Right atrium auricular region (tissue), 2 donors: Measurements from ENCODE around the gene TUBE1. TPM values are rescaled to one million over a fixed set of nuclear protein-coding genes. Genes with fewer than 3 reads are reported as not detected.

Experiments used
- DNase-seq: peaks from one replicate; pipeline ENCODE4 v3.0.0-alpha.2; 2019; ENCODE audit warnings: low spot score
- H3K27ac ChIP-seq, 2 donors: fragments of 200-600 bp; sonication (generic); 1 replicate in 1 of 2; 2 replicates in 1 of 2; pipeline ENCODE4 v1.5.1; 2016 to 2019
- H3K27me3 ChIP-seq, 2 donors: fragments of 200-600 bp; sonication (generic); one replicate each; pipeline versions ENCODE4 v1.5.1 to v1.6.0; 2017 to 2019
- H3K36me3 ChIP-seq: fragments of 200-600 bp; sonication (generic); one replicate; pipeline ENCODE4 v1.5.1; 2016
- H3K4me1 ChIP-seq, 2 donors: fragments of 200-600 bp; sonication (generic); one replicate each; pipeline versions ENCODE4 v1.5.1 to v1.6.0; 2017 to 2019
- H3K4me3 ChIP-seq, 2 donors: fragments of 200-600 bp; sonication (generic); 1 replicate in 1 of 2; 2 replicates in 1 of 2; pipeline ENCODE4 v1.5.1; 2017 to 2019; ENCODE audit warnings: mild to moderate bottlenecking in 1 of 2, moderate library complexity in 1 of 2
- H3K9me3 ChIP-seq, 2 donors: fragments of 200-600 bp; sonication (generic); one replicate each; pipeline ENCODE4 v1.5.1; 2019
- total RNA-seq, 2 donors: library from RNA; depleted of rRNA; stranded (reverse); fragments of >200 nt; gene quantifications; one replicate each; pipeline ENCODE4 v1.1.0, GENCODE V29; 2016
- TF ChIP-seq, protein P1 (sequence below), 2 donors: fragments of 200-600 bp; sonication (generic); IDR thresholded peaks; one replicate each; pipeline ENCODE4 v1.5.1; 2019; ENCODE audit warnings: antibody characterized with exemption in 2 of 2

Gene TUBE1
- total RNA-seq, 2 donors from 2014 or later, result 19.0 to 32.3 TPM

DNA sequence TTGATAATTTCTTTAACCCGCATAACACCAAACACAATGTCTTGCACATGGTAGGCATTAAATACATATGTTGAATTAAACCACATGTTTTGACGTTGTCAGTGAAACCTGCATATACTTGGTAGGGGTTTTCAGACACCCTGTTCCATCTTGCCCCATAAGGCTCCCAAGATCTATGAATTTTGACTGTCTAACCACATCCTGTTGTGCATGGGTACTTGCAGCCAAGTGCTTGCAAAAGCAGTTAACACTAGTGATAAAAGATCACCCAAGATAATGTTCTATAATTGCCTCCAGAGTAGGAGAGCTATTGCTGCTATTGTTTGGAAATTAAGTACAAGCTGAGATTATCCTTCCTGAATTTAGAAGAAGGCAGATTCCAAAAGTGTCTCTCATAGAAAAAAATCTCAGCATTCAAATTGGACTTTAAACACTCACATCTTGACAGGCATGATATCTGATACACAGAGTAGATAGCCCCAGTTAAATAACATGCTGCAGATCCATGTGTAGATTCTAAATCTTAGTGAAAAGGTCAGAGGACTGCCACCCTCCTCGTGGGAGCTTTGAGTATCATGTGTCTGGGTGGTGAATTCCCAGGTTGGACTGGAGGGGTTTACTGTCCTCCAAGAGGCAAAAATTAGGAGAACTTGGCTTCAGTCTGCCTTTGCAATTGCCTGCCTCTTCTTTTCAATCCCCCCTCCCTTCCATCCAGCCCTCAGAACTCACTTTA lies 59.2 kb downstream of the TUBE1 start:
- TF ChIP-seq, protein P1, sequence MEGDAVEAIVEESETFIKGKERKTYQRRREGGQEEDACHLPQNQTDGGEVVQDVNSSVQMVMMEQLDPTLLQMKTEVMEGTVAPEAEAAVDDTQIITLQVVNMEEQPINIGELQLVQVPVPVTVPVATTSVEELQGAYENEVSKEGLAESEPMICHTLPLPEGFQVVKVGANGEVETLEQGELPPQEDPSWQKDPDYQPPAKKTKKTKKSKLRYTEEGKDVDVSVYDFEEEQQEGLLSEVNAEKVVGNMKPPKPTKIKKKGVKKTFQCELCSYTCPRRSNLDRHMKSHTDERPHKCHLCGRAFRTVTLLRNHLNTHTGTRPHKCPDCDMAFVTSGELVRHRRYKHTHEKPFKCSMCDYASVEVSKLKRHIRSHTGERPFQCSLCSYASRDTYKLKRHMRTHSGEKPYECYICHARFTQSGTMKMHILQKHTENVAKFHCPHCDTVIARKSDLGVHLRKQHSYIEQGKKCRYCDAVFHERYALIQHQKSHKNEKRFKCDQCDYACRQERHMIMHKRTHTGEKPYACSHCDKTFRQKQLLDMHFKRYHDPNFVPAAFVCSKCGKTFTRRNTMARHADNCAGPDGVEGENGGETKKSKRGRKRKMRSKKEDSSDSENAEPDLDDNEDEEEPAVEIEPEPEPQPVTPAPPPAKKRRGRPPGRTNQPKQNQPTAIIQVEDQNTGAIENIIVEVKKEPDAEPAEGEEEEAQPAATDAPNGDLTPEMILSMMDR (IDR thresholded peaks at IDR 0.05), result no peak
- Histone ChIP-seq H3K27ac (no peak overlapping the region), H3K4me1 (no peaks in the 10 kb centered on the region), H3K4me3 (no peak overlapping the region), H3K27me3 (no peaks in the 10 kb centered on the region), H3K36me3 (no peaks in the 10 kb centered on the region), H3K9me3 (peaks cover 0 to 7% of the 10 kb centered on the region in 2 donors)
- DNase-seq, result no peak

DNA sequence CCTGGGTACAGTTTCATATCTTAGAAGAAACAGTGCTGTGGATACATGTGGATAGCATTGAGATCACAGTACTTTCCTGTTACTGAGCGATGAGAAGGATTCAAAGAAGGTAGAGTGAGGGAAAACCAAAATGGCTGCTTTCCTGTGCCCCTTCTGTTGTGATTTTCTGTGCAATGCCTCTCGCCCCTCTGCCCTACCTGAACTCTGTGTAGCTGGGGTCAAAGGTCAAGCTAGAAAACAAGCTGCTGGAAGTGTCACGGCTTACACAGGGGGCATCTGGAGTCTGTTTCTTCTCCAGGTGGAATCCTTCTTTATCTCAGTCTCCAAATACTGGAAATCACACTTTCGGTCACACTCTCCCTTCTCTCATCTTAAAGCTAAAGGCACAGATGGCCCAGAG lies 60.3 kb downstream of the TUBE1 start:
- H3K36me3 ChIP-seq, result no peaks in the 10 kb centered on the region
- no peak overlapping the region for H3K4me3 ChIP-seq
- peaks cover 0 to 7% of the 10 kb centered on the region in 2 donors for H3K9me3 ChIP-seq
- DNase-seq, result no peak
- no peaks in the 10 kb centered on the region for H3K27me3 ChIP-seq
- no peaks in the 10 kb centered on the region for H3K4me1 ChIP-seq
- TF ChIP-seq, protein P1 (IDR thresholded peaks at IDR 0.05), result no peak
- H3K27ac ChIP-seq, result no peak overlapping the region

DNA sequence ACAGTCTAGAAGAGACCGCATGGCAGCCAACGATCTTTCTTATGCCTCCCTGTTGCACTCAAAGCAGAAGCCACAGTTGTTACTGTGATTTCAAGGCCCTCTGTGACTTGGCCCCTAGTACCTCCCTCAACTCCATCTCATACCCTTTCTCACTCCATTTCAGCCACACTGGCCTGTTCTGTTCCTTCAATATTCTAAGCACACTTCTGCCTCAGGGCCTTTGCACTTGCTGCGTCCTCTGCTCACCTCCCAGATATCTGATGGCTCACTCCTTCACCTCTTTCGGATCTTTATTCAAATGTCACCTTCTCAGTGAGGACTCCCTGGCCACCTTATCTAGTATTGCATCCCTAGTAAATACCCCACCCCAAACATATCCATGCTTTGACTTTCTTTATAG lies 62.8 kb downstream of the TUBE1 start:
- Histone ChIP-seq H3K4me1 (peaks cover 0 to 4% of the 10 kb centered on the region in 2 donors), H3K9me3 (peaks cover 0 to 7% of the 10 kb centered on the region in 2 donors), H3K4me3 (no peak overlapping the region), H3K27ac (no peak overlapping the region), H3K36me3 (no peaks in the 10 kb centered on the region), H3K27me3 (no peaks in the 10 kb centered on the region)
- no peak for DNase-seq
- TF ChIP-seq, protein P1 (IDR thresholded peaks at IDR 0.05), result no peak

DNA sequence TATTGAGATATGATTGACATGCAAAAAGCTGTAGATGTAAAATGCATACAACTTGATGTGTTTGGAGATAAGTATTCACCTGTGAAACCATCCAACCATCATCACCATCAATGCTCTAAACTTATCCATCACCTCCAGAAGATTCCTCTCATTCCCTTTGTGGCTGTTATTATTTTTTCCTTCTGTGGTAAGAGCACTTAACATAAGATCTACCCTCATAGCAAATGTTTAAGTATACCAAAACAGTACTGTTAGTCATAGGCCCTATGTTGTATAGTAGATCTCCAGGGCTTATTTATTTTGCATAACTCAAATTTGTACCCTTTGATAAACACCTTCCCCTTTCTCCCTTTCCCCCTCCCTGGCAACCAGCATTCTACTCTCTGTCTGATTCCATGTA lies 64.5 kb downstream of the TUBE1 start:
- H3K4me3 ChIP-seq, result no peak overlapping the region
- H3K27ac ChIP-seq, result no peak overlapping the region
- no peak for DNase-seq
- H3K27me3 ChIP-seq, result no peaks in the 10 kb centered on the region
- TF ChIP-seq, protein P1 (IDR thresholded peaks at IDR 0.05), result no peak
- peaks cover 0 to 7% of the 10 kb centered on the region in 2 donors for H3K9me3 ChIP-seq
- H3K4me1 ChIP-seq, result peaks cover 0 to 21% of the 10 kb centered on the region in 2 donors
- H3K36me3 ChIP-seq, result no peaks in the 10 kb centered on the region

DNA sequence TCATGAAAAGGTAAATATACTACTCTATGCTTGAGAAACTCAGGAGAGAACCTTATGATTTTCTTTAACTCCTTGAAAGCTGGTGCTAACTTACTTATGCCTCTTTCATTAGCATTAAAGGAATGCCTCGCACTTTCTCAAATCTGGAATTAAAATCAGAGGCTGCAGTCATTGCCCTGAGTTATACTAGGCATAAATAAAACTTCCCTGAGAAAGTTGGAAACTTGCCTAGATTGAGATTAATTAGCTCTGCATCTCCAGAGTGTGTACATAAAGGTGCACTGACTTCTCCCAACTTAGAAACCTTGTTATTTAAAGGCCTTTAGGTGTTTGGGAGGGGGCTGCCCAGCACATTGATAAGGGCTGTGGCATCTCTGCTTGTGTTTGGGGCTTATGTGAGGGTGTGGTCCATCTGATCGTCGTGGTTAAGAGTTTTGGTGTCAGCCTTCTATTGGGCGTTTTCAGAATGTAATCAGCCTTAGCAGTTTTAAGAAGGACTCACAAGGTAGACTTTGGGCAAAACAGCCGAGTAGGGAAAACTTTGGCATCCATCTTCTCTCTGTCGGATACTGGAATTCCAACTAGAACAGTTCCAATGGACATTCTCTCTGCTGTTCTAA lies 65.5 kb downstream of the TUBE1 start:
- Histone ChIP-seq H3K27me3 (no peaks in the 10 kb centered on the region), H3K9me3 (peaks cover 0 to 7% of the 10 kb centered on the region in 2 donors)
- TF ChIP-seq, protein P1 (IDR thresholded peaks at IDR 0.05), result no peak

More for the DNA sequence above, 65.5 kb downstream of the TUBE1 start:
- Histone ChIP-seq H3K4me1 (peaks cover 0 to 22% of the 10 kb centered on the region in 2 donors), H3K36me3 (no peaks in the 10 kb centered on the region), H3K4me3 (no peak overlapping the region), H3K27ac (no peak overlapping the region)
- DNase-seq, result no peak

Other genes with a start within 250 kb of the TUBE1 start
- 10 to 100 TPM; 78.9 to 98.7 TPM for gene FYN, start 214.0 kb downstream of the TUBE1 start, total RNA-seq
- not detected for gene CCN6, start 33.4 kb downstream of the TUBE1 start, total RNA-seq
- 10 to 100 TPM; 28.7 to 44.9 TPM for gene FAM229B, start 109 bp upstream of the TUBE1 start, total RNA-seq
- gene LAMA4, start 167.1 kb upstream of the TUBE1 start, total RNA-seq, result 10 to 100 TPM; 37.2 to 47.1 TPM